ENCODE results near the gene SYT1. TPM values are rescaled to one million over a fixed set of nuclear protein-coding genes. Genes with fewer than 3 reads are reported as not detected.

SYT1 gene
- total RNA-seq, 1 experiment from 2014 or later: 44.9 TPM

DNA sequence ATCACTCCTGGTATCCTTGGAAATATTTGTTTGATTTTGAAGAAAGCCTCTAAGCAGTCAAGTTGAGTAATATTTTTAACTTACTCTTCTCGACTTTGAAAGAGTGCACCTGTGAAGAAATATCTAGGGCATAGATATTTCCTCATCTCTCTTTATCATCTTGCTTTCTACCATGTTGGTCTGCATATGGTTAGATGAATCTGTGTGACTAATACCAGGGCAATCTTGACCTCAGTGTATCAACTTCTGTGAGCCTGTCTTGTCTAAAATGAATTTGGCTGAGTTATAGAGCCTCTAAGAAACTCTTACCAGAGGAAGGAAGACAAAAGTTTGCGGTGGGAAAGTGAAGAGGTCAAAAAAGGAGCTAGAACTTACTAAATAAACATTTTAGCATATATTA is 68.4 kb downstream of the SYT1 start:
- Histone ChIP-seq H3K4me3 (replicated peaks in 1 of 2; ENCODE audit: low read depth in 1 of 2, low read length in 2 of 2) (no peak overlapping the region), H3K27ac (ENCODE audit: low read depth, low read length) (no peak overlapping the region), H3K9me3 (ENCODE audit: control insufficient read depth in 1 of 2, insufficient read depth in 1 of 2, low read depth in 1 of 2, low read length in 2 of 2) (no peaks in the 10 kb centered on the region), H4K20me1 (ENCODE audit: insufficient read depth) (no peaks in the 10 kb centered on the region), H3K79me2 (ENCODE audit: insufficient read depth, low read length) (no peaks in the 10 kb centered on the region), H2AFZ (ENCODE audit: low read depth, low read length, poor library complexity, severe bottlenecking) (no peak overlapping the region), H3K36me3 (ENCODE audit: control insufficient read depth in 1 of 2, insufficient read depth in 2 of 2, low read length in 2 of 2) (no peaks in the 10 kb centered on the region), H3K9ac (ENCODE audit: low read length) (no peak overlapping the region), H3K9me2 (ENCODE audit: insufficient read depth) (no peaks in the 10 kb centered on the region), H3K4me1 (ENCODE audit: control insufficient read depth in 1 of 2, insufficient read depth in 2 of 2, low read length in 2 of 2) (peaks cover 8 to 18% of the 10 kb centered on the region in 2 experiments; a peak in 3 of 4 replicates), H3K4me2 (ENCODE audit: low read length) (no peak overlapping the region), H3K27me3 (ENCODE audit: insufficient read depth, low read length) (no peaks in the 10 kb centered on the region)
- no TSS peak for BruUV-seq (replicated peaks)
- RAD21 ChIA-PET (ENCODE audit: low non-redundant PET in 1 of 2, low total read pairs in 2 of 2, uncharacterized antibody in 2 of 2, unreplicated experiment in 2 of 2): no interaction called here
- ATAC-seq: no peak
- intact Hi-C loops (cut with micrococcal nuclease): no loop called here
- CTCF ChIA-PET: no interaction called here
- TF ChIP-seq EZH2 (IDR thresholded peaks at IDR 0.05): no peak
- no peak for TF ChIP-seq RAD21 (IDR thresholded peaks at IDR 0.05; ENCODE audit: low read depth)
- TF ChIP-seq ELF1 (IDR thresholded peaks at IDR 0.05; ENCODE audit: borderline replicate concordance, low read depth): no peak
- no peak for TF ChIP-seq POLR2AphosphoS5 (IDR thresholded peaks at IDR 0.05; ENCODE audit: low read depth, low read length)
- TF ChIP-seq SRF (IDR thresholded peaks at IDR 0.05; ENCODE audit: low read depth): no peak
- TF ChIP-seq, protein P1, sequence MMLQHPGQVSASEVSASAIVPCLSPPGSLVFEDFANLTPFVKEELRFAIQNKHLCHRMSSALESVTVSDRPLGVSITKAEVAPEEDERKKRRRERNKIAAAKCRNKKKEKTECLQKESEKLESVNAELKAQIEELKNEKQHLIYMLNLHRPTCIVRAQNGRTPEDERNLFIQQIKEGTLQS (IDR thresholded peaks at IDR 0.05): no peak
- no peak for DNase-seq (ENCODE audit: low read depth, low spot score)
- POLR2A ChIA-PET: no interaction called here

DNA sequence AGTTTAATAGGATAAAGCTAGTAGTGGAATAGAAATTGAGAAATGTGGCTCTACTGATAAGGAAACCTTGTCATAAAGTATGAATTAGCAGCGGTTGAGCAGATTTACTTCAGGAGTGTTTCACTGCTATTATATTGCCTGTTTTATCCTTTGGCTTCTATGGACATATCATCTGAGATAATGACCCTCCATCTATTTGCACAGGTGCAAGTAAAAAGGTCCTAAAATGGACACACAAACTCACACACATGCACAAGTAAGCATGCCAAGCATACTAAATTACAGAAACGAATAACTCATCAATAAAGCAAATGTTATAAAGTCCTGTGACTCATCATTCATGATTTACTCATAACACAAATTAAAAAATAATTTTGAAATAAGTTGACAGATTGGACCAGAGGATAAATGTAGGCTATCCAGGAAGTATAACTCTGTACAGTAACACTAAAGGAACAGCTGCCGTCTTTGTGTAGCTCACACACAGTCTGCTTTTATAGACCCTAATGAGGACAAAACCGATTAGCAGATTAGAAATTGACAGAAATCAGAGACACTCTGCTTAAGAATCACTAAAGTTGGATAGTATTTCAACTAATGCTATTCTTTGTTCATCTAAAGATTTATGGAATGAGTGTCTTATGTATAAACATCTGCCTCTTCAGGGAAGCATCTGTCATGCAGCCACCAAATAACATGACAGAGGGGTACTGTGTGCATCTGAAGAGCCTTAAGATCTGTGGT is 73.9 kb downstream of the SYT1 start:
- no peak overlapping the region for H3K9ac ChIP-seq (ENCODE audit: low read length)
- POLR2A ChIA-PET: interaction anchor here (1.5 kb wide), 1 partner anchor 9 kb away, joined by 3 read pairs; no protein-coding TSS in a partner anchor
- H3K9me3 ChIP-seq (ENCODE audit: control insufficient read depth in 1 of 2, insufficient read depth in 1 of 2, low read depth in 1 of 2, low read length in 2 of 2): no peaks in the 10 kb centered on the region
- no peaks in the 10 kb centered on the region for H3K4me1 ChIP-seq (ENCODE audit: control insufficient read depth in 1 of 2, insufficient read depth in 2 of 2, low read length in 2 of 2)
- no TSS peak for BruUV-seq (replicated peaks)
- no peaks in the 10 kb centered on the region for H3K9me2 ChIP-seq (ENCODE audit: insufficient read depth)
- TF ChIP-seq EZH2 (IDR thresholded peaks at IDR 0.05) (no peak), POLR2A (IDR thresholded peaks at IDR 0.05; ENCODE audit: borderline replicate concordance, extremely low read depth, insufficient read depth, insufficient read length) (no peak), YY1 (IDR thresholded peaks at IDR 0.05; ENCODE audit: extremely low read depth, insufficient replicate concordance, low read depth, low read length) (no peak), TCF7L2 (IDR thresholded peaks at IDR 0.05; ENCODE audit: borderline replicate concordance, extremely low read depth, insufficient read depth, insufficient read length) (no peak), CEBPB (IDR thresholded peaks at IDR 0.05; ENCODE audit: low read depth) (no peak)
- TF ChIP-seq, protein P1 (IDR thresholded peaks at IDR 0.05): no peak
- H3K79me2 ChIP-seq (ENCODE audit: insufficient read depth, low read length): 0 out of 2 replicates have a peak, but pooled peaks cover 4% of the 10 kb centered on the region
- no peak overlapping the region for H3K4me2 ChIP-seq (ENCODE audit: low read length)
- DNase-seq (ENCODE audit: low read depth, low spot score): no peak
- H3K27ac ChIP-seq (ENCODE audit: low read depth, low read length): no peak overlapping the region
- H4K20me1 ChIP-seq (ENCODE audit: insufficient read depth): no peaks in the 10 kb centered on the region
- intact Hi-C loops (cut with micrococcal nuclease): no loop called here
- no peak overlapping the region for H2AFZ ChIP-seq (ENCODE audit: low read depth, low read length, poor library complexity, severe bottlenecking)
- CTCF ChIA-PET: no interaction called here
- RAD21 ChIA-PET (ENCODE audit: low non-redundant PET in 1 of 2, low total read pairs in 2 of 2, uncharacterized antibody in 2 of 2, unreplicated experiment in 2 of 2): no interaction called here
- H3K27me3 ChIP-seq (ENCODE audit: insufficient read depth, low read length): no peaks in the 10 kb centered on the region
- 0 out of 4 replicates have a peak, but pooled peaks cover 0 to 5% of the 10 kb centered on the region in 2 experiments for H3K36me3 ChIP-seq (ENCODE audit: control insufficient read depth in 1 of 2, insufficient read depth in 2 of 2, low read length in 2 of 2)
- no peak overlapping the region for H3K4me3 ChIP-seq (replicated peaks in 1 of 2; ENCODE audit: low read depth in 1 of 2, low read length in 2 of 2)
- no peak for ATAC-seq

Data from HCT116 (cell line).